GM18858 (cell line): ENCODE data around the gene PXDN.

Experiments
- ATAC-seq: cut with Tn5 transposase; IDR thresholded peaks from one replicate; pipeline ENCODE4 v1.9.1; 2021; ENCODE audit not compliant: unreplicated experiment

PXDN gene

GRCh38 chr2:1588051-1588977 lies 156.0 kb downstream of the PXDN start:
- ATAC-seq = no peak

GRCh38 chr2:1586923-1587840 lies 157.1 kb downstream of the PXDN start:
- no peak for ATAC-seq

- no peak for ATAC-seq
Measured at GRCh38 chr2:1586251-1586922, 157.9 kb downstream of the PXDN start.

GRCh38 chr2:1585635-1586034 lies 158.7 kb downstream of the PXDN start:
- ATAC-seq = no peak

GRCh38 chr2:1584691-1585485 lies 159.4 kb downstream of the PXDN start:
- ATAC-seq = no peak

- no peak for ATAC-seq
Measured at GRCh38 chr2:1584051-1584531, 160.2 kb downstream of the PXDN start.

GRCh38 chr2:1582891-1583341 lies 161.4 kb downstream of the PXDN start:
- ATAC-seq = no peak

- no peak for ATAC-seq
Measured at GRCh38 chr2:1581965-1582625, 162.2 kb downstream of the PXDN start.
